Measurements from ENCODE around the gene SYNGR3. TPM values are rescaled to one million over a fixed set of nuclear protein-coding genes. Genes with fewer than 3 reads are reported as not detected.

The SYNGR3 gene
- polyA plus RNA-seq = 0.12 to 0.30 TPM (median 0.28 TPM) in 3 replicates
- not detected for polyA plus RNA-seq (2011; ENCODE audit: low read depth)
- 0.12 and 0.29 TPM in 2 replicates for polyA plus RNA-seq (2011; cell fraction: cytosol; rRNA removed)
- 0.13 and 0.19 TPM in 2 replicates for polyA plus RNA-seq (2011; cell fraction: nucleus; rRNA removed)
- polyA plus RNA-seq (2012; ENCODE audit: low replicate concordance) = 0.27 and 0.29 TPM in 2 replicates
- 0.16 to 0.30 TPM in 2 of 3 replicates, not detected in the other for polyA minus RNA-seq
- not detected for polyA minus RNA-seq (2011; cell fraction: cytosol; rRNA and poly(A)+ RNA removed)
- polyA minus RNA-seq (2011; cell fraction: nucleus; rRNA and poly(A)+ RNA removed) = not detected in 2 replicates

- FAIRE-seq = no peak
- peaks cover 2% of the 10 kb centered on the region for H3K79me2 ChIP-seq (ENCODE audit: control insufficient read depth, insufficient read depth, low read length)
- H3K27ac ChIP-seq (ENCODE audit: control insufficient read depth, insufficient read depth, low read length) = no peak within 1 kb of the TSS
- no peak for DNase-seq (ENCODE audit: low read depth, low spot score)
- peak; percentile 82 for TF ChIP-seq EZH2 (IDR thresholded peaks at IDR 0.05; ENCODE audit: low read length)
- TF ChIP-seq CTCF (optimal IDR thresholded peaks at IDR 0.05 in 1 of 3, IDR thresholded peaks at IDR 0.05 in 1 of 3, conservative IDR thresholded peaks at IDR 0.05 in 1 of 3; ENCODE audit: extremely low read depth in 1 of 3, insufficient read depth in 2 of 3, low read length in 3 of 3) = no peak
- no peaks in the 10 kb centered on the region for H4K20me1 ChIP-seq (ENCODE audit: control insufficient read depth, extremely low read depth, insufficient read depth, low read length)
- H2AFZ ChIP-seq (ENCODE audit: control insufficient read depth, low read length) = no peak within 1 kb of the TSS
- H3K4me3 ChIP-seq (ENCODE audit: control insufficient read depth in 2 of 3, extremely low read depth in 1 of 3, insufficient read depth in 2 of 3, low read depth in 1 of 3, low read length in 3 of 3) = peak within 1 kb of the TSS in 2 of 3 experiments; percentile 20 to 53
- dilution Hi-C loops (cut with MboI; ENCODE audit: extremely low pct_ligation_motif_present, low sequenced_read_pairs) = no loop called here
- no peaks in the 10 kb centered on the region for H3K9me3 ChIP-seq (ENCODE audit: control insufficient read depth, low read depth, low read length)
- H3K4me1 ChIP-seq (ENCODE audit: control insufficient read depth, extremely low read depth, insufficient read depth, low read length) = peaks cover 38% of the 10 kb centered on the region
- peak within 1 kb of the TSS; percentile 66 for H3K4me2 ChIP-seq (ENCODE audit: control insufficient read depth, extremely low read depth, insufficient read depth, low read depth, low read length)
- H3K27me3 ChIP-seq (ENCODE audit: control insufficient read depth, extremely low read depth, insufficient read depth, low read length) = peaks cover 30% of the 10 kb centered on the region
- H3K9me1 ChIP-seq (ENCODE audit: control insufficient read depth, extremely low read depth, insufficient read depth, low read length) = peaks cover 2% of the 10 kb centered on the region
- H3K36me3 ChIP-seq (ENCODE audit: control insufficient read depth in 2 of 2, extremely low read depth in 1 of 2, insufficient read depth in 2 of 2, low read length in 2 of 2) = peaks cover 7 to 14% of the 10 kb centered on the region in 2 experiments
- H3K9ac ChIP-seq (ENCODE audit: control insufficient read depth, extremely low read depth, insufficient read depth, low read length) = peak within 1 kb of the TSS; percentile 28
These were observed at the start of gene SYNGR3 for GRCh38 chr16:1989209-1990100. Gene SYNGR3, plus strand, starts transcription at chr16:1989970. Its CDS starts 133 bp downstream, at chr16:1990103.

GRCh38 chr16:1940273-1941161 is 49.3 kb upstream of the SYNGR3 start:
- Histone ChIP-seq H3K36me3 (ENCODE audit: control insufficient read depth in 2 of 2, extremely low read depth in 1 of 2, insufficient read depth in 2 of 2, low read length in 2 of 2) (peaks cover 0 to 4% of the 10 kb centered on the region in 2 experiments), H4K20me1 (ENCODE audit: control insufficient read depth, extremely low read depth, insufficient read depth, low read length) (no peaks in the 10 kb centered on the region), H3K9ac (ENCODE audit: control insufficient read depth, extremely low read depth, insufficient read depth, low read length) (no peak overlapping the region), H3K9me3 (ENCODE audit: control insufficient read depth, low read depth, low read length) (no peaks in the 10 kb centered on the region), H3K9me1 (ENCODE audit: control insufficient read depth, extremely low read depth, insufficient read depth, low read length) (no peaks in the 10 kb centered on the region), H3K4me2 (ENCODE audit: control insufficient read depth, extremely low read depth, insufficient read depth, low read depth, low read length) (no peak overlapping the region), H3K4me1 (ENCODE audit: control insufficient read depth, extremely low read depth, insufficient read depth, low read length) (peaks cover 22% of the 10 kb centered on the region), H2AFZ (ENCODE audit: control insufficient read depth, low read length) (no peak overlapping the region), H3K27ac (ENCODE audit: control insufficient read depth, insufficient read depth, low read length) (no peak overlapping the region), H3K79me2 (ENCODE audit: control insufficient read depth, insufficient read depth, low read length) (no peaks in the 10 kb centered on the region), H3K4me3 (ENCODE audit: control insufficient read depth in 2 of 3, extremely low read depth in 1 of 3, insufficient read depth in 2 of 3, low read depth in 1 of 3, low read length in 3 of 3) (no peak overlapping the region), H3K27me3 (ENCODE audit: control insufficient read depth, extremely low read depth, insufficient read depth, low read length) (no peaks in the 10 kb centered on the region)
- FAIRE-seq (no peak), DNase-seq (ENCODE audit: low read depth, low spot score) (no peak)
- dilution Hi-C loops (cut with MboI; ENCODE audit: extremely low pct_ligation_motif_present, low sequenced_read_pairs) = no loop called here
- TF ChIP-seq EZH2 (IDR thresholded peaks at IDR 0.05; ENCODE audit: low read length) (no peak), CTCF (optimal IDR thresholded peaks at IDR 0.05 in 1 of 3, IDR thresholded peaks at IDR 0.05 in 1 of 3, conservative IDR thresholded peaks at IDR 0.05 in 1 of 3; ENCODE audit: extremely low read depth in 1 of 3, insufficient read depth in 2 of 3, low read length in 3 of 3) (no peak)
